Mesodermal cell (in vitro differentiated cells): ENCODE results near the gene CARTPT.

Experiments used
- H3K27ac ChIP-seq: 2 replicates; pipeline ENCODE4 v1.7.0; 2013; ENCODE audit warnings: mild to moderate bottlenecking, low read depth, low read length, moderate library complexity; ENCODE audit not compliant: severe bottlenecking
- H3K36me3 ChIP-seq: 2 replicates; pipeline ENCODE4 v1.7.1; 2013; ENCODE audit warnings: mild to moderate bottlenecking, low read length, moderate library complexity; ENCODE audit not compliant: control insufficient read depth, insufficient read depth
- H3K4me1 ChIP-seq: one replicate; pipeline ENCODE4 v1.7.1; 2013; ENCODE audit warnings: mild to moderate bottlenecking, low read length; ENCODE audit not compliant: insufficient read depth, control insufficient read depth, poor library complexity, severe bottlenecking
- H3K4me3 ChIP-seq: 2 replicates; pipeline ENCODE4 v1.7.0; 2013; ENCODE audit warnings: low read length, control low read depth, mild to moderate bottlenecking; ENCODE audit not compliant: insufficient read depth, poor library complexity, severe bottlenecking; ENCODE audit errors: extremely low read depth
- H3K9me3 ChIP-seq: 2 replicates; pipeline ENCODE4 v1.7.1; 2013; ENCODE audit warnings: mild to moderate bottlenecking, low read length, moderate library complexity; ENCODE audit not compliant: control insufficient read depth
- WGBS, 2 experiments: methylation state at CpG; one replicate each; pipeline ENCODE4 v1.1.5; 2013; ENCODE audit warnings: missing lambda C conversion rate in 2 of 2; ENCODE audit not compliant: insufficient coverage in 2 of 2; 5-methylcytosine and 5-hydroxymethylcytosine counted together

Gene CARTPT

DNA sequence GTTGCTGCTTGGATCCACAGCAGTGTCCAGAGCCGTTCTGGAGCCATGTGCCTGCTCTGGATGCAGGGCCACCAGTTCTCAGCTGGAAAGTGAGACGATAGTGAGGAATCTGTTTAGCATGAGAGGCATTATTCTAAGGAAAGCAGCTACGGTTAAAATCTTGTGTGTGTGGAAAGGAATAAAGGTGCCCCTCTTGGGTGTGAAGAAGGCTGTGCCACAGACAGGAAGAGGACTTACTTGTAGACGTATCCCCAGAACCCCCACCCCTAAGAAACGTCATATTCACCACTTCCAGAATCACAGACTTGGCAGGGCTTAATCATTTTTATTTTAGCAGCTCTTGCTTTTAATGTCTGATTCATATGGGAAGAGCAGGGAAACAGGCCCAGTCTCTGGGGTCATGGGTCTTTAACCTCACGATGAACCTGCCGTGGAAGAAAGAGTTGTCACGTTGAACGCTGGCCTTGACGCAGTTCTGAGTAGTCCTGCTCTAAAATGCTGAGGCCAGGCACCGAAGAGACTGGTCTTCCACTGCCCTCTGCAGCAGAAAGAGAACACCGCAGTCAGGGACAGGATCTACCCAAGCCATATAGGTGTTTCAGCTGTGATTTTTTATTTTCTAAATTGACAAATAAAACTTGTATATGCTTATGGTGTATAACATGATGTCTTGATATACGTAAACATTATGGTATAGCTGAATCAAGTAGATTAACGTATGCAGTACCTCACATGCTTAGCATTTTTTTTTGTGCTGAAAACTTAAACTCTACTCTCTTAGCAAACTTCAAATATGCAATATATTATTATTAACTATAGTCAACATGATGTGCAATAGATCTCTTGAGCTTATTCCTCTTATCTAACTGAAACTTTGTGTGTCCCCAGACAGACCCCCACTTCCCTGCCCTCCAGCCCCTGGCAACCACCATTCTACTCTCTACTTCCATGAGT lies 38.8 kb downstream of the CARTPT start:
- Histone ChIP-seq H3K27ac (no peak overlapping the region), H3K4me1 (no peaks in the 10 kb centered on the region), H3K36me3 (no peaks in the 10 kb centered on the region), H3K4me3 (no peak overlapping the region), H3K9me3 (no peaks in the 10 kb centered on the region)
- 16 to 30% methylated on average over 8 of the region's 14 CpGs for WGBS, 2 experiments

DNA sequence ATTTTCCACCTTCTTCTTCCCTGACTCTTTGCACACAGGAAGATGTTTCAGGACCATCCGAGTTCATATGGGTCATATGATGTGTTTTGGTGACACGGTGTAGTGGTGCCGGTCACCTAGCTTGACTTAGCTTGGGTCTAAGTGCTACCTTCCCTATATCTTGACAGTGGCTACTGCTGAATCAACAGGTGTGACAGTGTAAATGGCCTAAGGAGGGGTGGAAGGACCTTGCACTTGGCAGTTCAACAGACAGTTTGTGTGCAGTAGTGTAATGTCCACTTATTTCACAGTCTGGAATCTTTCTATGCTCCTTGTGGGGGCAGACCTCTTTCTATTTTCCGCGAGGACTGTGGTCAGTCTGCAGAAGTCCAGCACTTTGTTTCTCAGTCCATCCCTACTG lies 43.8 kb downstream of the CARTPT start:
- 94 to 100% methylated on average over 2 of the region's 5 CpGs for WGBS, 2 experiments
- Histone ChIP-seq H3K36me3 (no peaks in the 10 kb centered on the region), H3K27ac (no peak overlapping the region), H3K4me1 (no peaks in the 10 kb centered on the region), H3K4me3 (no peak overlapping the region), H3K9me3 (no peaks in the 10 kb centered on the region)

DNA sequence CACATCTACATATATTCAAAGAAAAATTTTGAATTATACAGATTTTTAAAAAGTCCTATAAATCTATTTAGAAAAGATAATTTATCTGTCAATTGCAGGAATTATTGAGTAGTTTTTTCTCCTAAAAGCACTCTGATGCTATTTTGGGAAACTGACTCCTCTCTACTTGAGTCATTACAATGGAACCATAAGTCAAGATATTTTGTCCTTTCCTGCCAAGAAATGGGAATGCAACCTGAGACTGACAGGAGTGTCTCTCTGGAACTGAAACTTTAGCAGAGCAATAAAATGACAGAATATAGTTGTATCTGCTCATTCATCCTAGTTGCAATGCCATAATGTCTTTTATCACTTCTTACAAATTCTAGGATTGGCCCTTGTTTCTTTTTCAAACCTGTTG lies 48.6 kb downstream of the CARTPT start:
- Histone ChIP-seq H3K4me3 (no peak overlapping the region), H3K9me3 (no peaks in the 10 kb centered on the region), H3K36me3 (no peaks in the 10 kb centered on the region), H3K27ac (no peak overlapping the region), H3K4me1 (no peaks in the 10 kb centered on the region)

DNA sequence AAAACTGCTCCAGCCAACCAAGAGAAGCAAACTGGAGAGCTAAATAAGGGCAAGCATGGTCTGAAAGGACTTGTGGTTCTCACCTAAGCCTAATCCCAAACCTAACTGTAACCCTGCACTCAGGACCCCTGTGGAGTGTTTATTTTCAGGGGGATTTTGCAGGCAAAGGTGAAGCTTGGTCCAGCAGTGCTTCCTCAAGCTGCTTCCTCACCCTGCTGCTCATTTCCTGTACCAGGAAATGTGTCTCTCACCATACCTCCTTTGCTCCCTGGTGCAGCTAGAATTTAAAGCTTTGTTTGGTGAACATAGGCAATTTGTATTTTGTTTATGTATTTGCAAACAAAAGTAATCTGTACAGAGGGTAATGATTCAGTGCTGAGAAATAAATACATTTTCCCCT lies 50.2 kb downstream of the CARTPT start:
- Histone ChIP-seq H3K9me3 (no peaks in the 10 kb centered on the region), H3K4me1 (no peaks in the 10 kb centered on the region)

DNA sequence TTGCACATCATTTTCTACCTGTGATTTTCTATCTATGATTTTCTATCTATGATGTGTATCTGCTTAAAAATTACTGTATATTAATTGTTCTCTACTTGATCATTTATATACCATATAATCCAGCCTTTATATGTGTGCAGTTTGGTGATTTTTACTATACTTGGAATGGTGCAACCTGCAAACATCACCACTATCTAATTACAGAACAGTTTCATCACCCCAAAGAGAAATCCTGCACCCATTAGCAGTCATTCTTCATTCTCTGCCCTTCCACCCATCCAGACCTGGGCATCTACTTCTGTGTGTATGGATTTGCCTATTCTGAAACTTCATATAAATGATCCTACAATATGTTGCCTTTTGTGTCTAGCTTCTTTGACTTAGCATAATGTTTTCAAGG lies 51.3 kb downstream of the CARTPT start:
- H3K4me3 ChIP-seq: no peak overlapping the region
- H3K27ac ChIP-seq: no peak overlapping the region
- H3K9me3 ChIP-seq: no peaks in the 10 kb centered on the region
- H3K36me3 ChIP-seq: no peaks in the 10 kb centered on the region
- H3K4me1 ChIP-seq: no peaks in the 10 kb centered on the region

More for the DNA sequence above, 50.2 kb downstream of the CARTPT start:
- H3K4me3 ChIP-seq: no peak overlapping the region
- H3K27ac ChIP-seq: no peak overlapping the region
- H3K36me3 ChIP-seq: no peaks in the 10 kb centered on the region
